OCI-LY1 (cell line): ENCODE results near the gene DHRS7.

Experiments used
- EZH2 ChIP-seq: fragments of 200-600 bp; sonication (generic), shearing (Covaris generic); IDR thresholded peaks from 2 replicates; pipeline ENCODE4 v1.8.0; 2017; ENCODE audit warnings: borderline replicate concordance, mixed run types, mild to moderate bottlenecking, antibody characterized with exemption, low read length, moderate library complexity, mixed read lengths
- TF ChIP-seq, protein P1 (sequence below): fragments of 200-600 bp; sonication (generic), shearing (Covaris generic); IDR thresholded peaks from 2 replicates; pipeline ENCODE4 v1.5.1; 2017; ENCODE audit warnings: mild to moderate bottlenecking, antibody characterized with exemption, low read length, moderate library complexity, mixed read lengths

DNA sequence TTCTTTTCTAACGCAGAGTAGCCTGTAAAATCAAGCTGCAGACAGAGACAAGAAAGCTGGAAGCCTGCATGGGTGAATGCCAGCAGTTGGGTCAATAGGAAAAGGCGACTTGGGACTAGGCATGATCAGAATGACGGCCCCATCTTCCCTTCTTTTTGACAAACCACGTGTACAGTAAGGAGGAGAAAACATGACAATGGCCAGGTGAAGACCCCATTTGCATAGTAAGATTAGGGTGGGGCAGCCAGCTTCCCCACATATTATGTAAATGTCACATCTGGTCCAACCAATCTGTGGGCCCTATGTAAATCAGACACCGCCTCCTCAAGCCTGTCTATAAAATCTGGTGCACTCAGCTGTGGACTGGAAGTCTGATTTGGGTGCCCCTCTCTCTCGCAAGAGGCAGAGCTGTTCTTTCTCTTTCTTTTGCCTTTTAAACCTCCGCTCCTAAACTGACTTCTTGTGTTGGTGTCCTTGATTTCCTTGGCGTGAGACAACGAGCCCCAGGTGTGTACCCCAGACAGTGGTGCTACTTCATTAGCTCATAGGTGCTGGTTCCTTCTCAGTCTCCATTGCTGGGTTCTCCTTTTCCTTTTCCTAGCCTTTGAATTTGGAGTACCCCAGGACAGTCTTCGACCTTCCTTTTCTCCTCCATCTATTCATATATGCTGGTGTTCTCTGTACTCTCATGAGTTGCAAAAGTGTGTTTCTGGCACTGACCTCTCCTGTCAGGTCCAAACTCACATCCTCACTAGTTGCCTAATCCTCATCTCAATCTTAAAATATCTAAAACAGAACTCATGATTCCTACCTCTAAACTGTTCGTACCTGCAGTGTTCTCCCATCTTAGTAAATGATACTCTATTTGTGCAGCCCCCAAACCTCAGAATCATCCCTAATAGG is 9.4 kb upstream of the DHRS7 start:
- TF ChIP-seq, protein P1, sequence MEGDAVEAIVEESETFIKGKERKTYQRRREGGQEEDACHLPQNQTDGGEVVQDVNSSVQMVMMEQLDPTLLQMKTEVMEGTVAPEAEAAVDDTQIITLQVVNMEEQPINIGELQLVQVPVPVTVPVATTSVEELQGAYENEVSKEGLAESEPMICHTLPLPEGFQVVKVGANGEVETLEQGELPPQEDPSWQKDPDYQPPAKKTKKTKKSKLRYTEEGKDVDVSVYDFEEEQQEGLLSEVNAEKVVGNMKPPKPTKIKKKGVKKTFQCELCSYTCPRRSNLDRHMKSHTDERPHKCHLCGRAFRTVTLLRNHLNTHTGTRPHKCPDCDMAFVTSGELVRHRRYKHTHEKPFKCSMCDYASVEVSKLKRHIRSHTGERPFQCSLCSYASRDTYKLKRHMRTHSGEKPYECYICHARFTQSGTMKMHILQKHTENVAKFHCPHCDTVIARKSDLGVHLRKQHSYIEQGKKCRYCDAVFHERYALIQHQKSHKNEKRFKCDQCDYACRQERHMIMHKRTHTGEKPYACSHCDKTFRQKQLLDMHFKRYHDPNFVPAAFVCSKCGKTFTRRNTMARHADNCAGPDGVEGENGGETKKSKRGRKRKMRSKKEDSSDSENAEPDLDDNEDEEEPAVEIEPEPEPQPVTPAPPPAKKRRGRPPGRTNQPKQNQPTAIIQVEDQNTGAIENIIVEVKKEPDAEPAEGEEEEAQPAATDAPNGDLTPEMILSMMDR, result no peak
- TF ChIP-seq EZH2, result no peak
